HAP-1 (cell line): Measurements from ENCODE around the gene SKIC2.
"Not testable (repeated sequence)": the region's sequence is repeated elsewhere in the genome, so short reads cannot be mapped to it uniquely, and the experiment has no call there.

Experiments used
- DNase-seq, 2 experiments: peaks; one replicate each; pipeline ENCODE4 v3.0.0-alpha.2; 2016 to 2020; ENCODE audit warnings: low spot score in 2 of 2
- H3K27me3 ChIP-seq: fragments of 250-450 bp; sonication (Bioruptor Pico); 2 replicates; pipeline ENCODE4 v1.5.1; 2020; ENCODE audit warnings: low read depth, mild to moderate bottlenecking, moderate library complexity
- H3K36me3 ChIP-seq: fragments of 250-450 bp; sonication (Bioruptor Pico); replicated peaks from 2 replicates; pipeline ENCODE4 v1.5.1; 2020; ENCODE audit warnings: mild to moderate bottlenecking
- H3K4me1 ChIP-seq: fragments of 250-450 bp; sonication (Bioruptor Pico); 2 replicates; pipeline ENCODE4 v1.5.1; 2020; ENCODE audit warnings: mild to moderate bottlenecking
- H3K4me3 ChIP-seq: fragments of 250-450 bp; sonication (Bioruptor Pico); 2 replicates; pipeline ENCODE4 v1.5.1; 2020; ENCODE audit warnings: mild to moderate bottlenecking, moderate library complexity
- H3K9me3 ChIP-seq: fragments of 250-450 bp; sonication (Bioruptor Pico); 2 replicates; pipeline ENCODE4 v1.5.1; 2020; ENCODE audit warnings: mild to moderate bottlenecking, moderate library complexity
- in situ Hi-C: fragments of 300-500 bp; cut with MboI; formaldehyde crosslinking; loops from 3 replicates; pipeline ENCODE4 v1.14.3; 2020; ENCODE audit warnings: low sequenced_read_pairs, inconsistent platforms, mixed read lengths

The SKIC2 gene

GRCh38 chr6:31930962-31931361 lies 28.0 kb upstream of the SKIC2 start:
- H3K27me3 ChIP-seq = peaks cover 8% of the 10 kb centered on the region; the same call in 1 of the 2 replicates
- H3K4me1 ChIP-seq = no peaks in the 10 kb centered on the region
- no peaks in the 10 kb centered on the region for H3K36me3 ChIP-seq
- H3K9me3 ChIP-seq = no peaks in the 10 kb centered on the region
- no peak overlapping the region for H3K4me3 ChIP-seq
- DNase-seq = no peak
- in situ Hi-C loops = no loop called here

GRCh38 chr6:31932137-31932536 lies 26.8 kb upstream of the SKIC2 start:
- in situ Hi-C loops, H3K4me3 ChIP-seq, H3K4me1 ChIP-seq, H3K27me3 ChIP-seq, H3K36me3 ChIP-seq, H3K9me3 ChIP-seq, DNase-seq: not testable (repeated sequence)

- in situ Hi-C loops = no loop called here
- no peaks in the 10 kb centered on the region for H3K4me1 ChIP-seq
- no peaks in the 10 kb centered on the region for H3K36me3 ChIP-seq
- H3K9me3 ChIP-seq = no peaks in the 10 kb centered on the region
- 0 out of 2 replicates have a peak, but pooled peaks cover 5% of the 10 kb centered on the region for H3K27me3 ChIP-seq
- DNase-seq = no peak
- no peak overlapping the region for H3K4me3 ChIP-seq
Observed at GRCh38 chr6:31933537-31933936, 25.4 kb upstream of the SKIC2 start.

GRCh38 chr6:31935021-31935420 lies 24.0 kb upstream of the SKIC2 start:
- Histone ChIP-seq H3K27me3 (0 out of 2 replicates have a peak, but pooled peaks cover 5% of the 10 kb centered on the region), H3K36me3 (no peaks in the 10 kb centered on the region), H3K4me1 (no peaks in the 10 kb centered on the region), H3K9me3 (no peaks in the 10 kb centered on the region), H3K4me3 (no peak overlapping the region)
- no peak for DNase-seq
- in situ Hi-C loops = no loop called here

GRCh38 chr6:31935823-31936222 lies 23.2 kb upstream of the SKIC2 start:
- Histone ChIP-seq H3K9me3 (no peaks in the 10 kb centered on the region), H3K4me1 (no peaks in the 10 kb centered on the region), H3K27me3 (0 out of 2 replicates have a peak, but pooled peaks cover 5% of the 10 kb centered on the region), H3K36me3 (no peaks in the 10 kb centered on the region), H3K4me3 (no peak overlapping the region)
- in situ Hi-C loops = no loop called here
- no peak for DNase-seq

GRCh38 chr6:31940256-31940664 lies 18.7 kb upstream of the SKIC2 start:
- Histone ChIP-seq H3K9me3 (no peaks in the 10 kb centered on the region), H3K36me3 (no peaks in the 10 kb centered on the region), H3K4me3 (no peak overlapping the region), H3K4me1 (no peaks in the 10 kb centered on the region), H3K27me3 (peaks cover 21% of the 10 kb centered on the region)
- no peak for DNase-seq
- in situ Hi-C loops = no loop called here

GRCh38 chr6:31943742-31944141 lies 15.2 kb upstream of the SKIC2 start:
- in situ Hi-C loops = no loop called here
- no peaks in the 10 kb centered on the region for H3K4me1 ChIP-seq
- no peak for DNase-seq
- H3K9me3 ChIP-seq = no peaks in the 10 kb centered on the region
- no peaks in the 10 kb centered on the region for H3K36me3 ChIP-seq
- no peak overlapping the region for H3K4me3 ChIP-seq
- peaks cover 21% of the 10 kb centered on the region for H3K27me3 ChIP-seq

- no peak overlapping the region for H3K4me3 ChIP-seq
- H3K4me1 ChIP-seq = no peaks in the 10 kb centered on the region
- no peaks in the 10 kb centered on the region for H3K9me3 ChIP-seq
- DNase-seq = no peak
- peaks cover 21% of the 10 kb centered on the region for H3K27me3 ChIP-seq
- in situ Hi-C loops = no loop called here
- H3K36me3 ChIP-seq = no peaks in the 10 kb centered on the region
Observed at GRCh38 chr6:31945154-31945506, 13.8 kb upstream of the SKIC2 start.

- in situ Hi-C loops = no loop called here
- Histone ChIP-seq H3K36me3 (no peaks in the 10 kb centered on the region), H3K9me3 (no peaks in the 10 kb centered on the region), H3K4me3 (no peak within 1 kb of the TSS), H3K27me3 (peaks cover 21% of the 10 kb centered on the region), H3K4me1 (no peaks in the 10 kb centered on the region)
- DNase-seq = no peak
Observed at GRCh38 chr6:31945507-31946369, 13.2 kb upstream of the SKIC2 start, which contains the start of gene CFB. Gene CFB (plus strand): TSS chr6:31946095. CDS start chr6:31946222, 127 bp downstream.

- no peak overlapping the region for H3K4me3 ChIP-seq
- in situ Hi-C loops = no loop called here
Observed at GRCh38 chr6:31946370-31946885, 12.5 kb upstream of the SKIC2 start.

GRCh38 chr6:31947070-31947675 lies 11.8 kb upstream of the SKIC2 start:
- no peaks in the 10 kb centered on the region for H3K9me3 ChIP-seq
- no peak overlapping the region for H3K4me3 ChIP-seq
- H3K27me3 ChIP-seq = peaks cover 21% of the 10 kb centered on the region
- no peaks in the 10 kb centered on the region for H3K4me1 ChIP-seq
- peaks cover 11% of the 10 kb centered on the region for H3K36me3 ChIP-seq
- no peak for DNase-seq
- in situ Hi-C loops = no loop called here

More at GRCh38 chr6:31946370-31946885, 12.5 kb upstream of the SKIC2 start:
- no peaks in the 10 kb centered on the region for H3K4me1 ChIP-seq
- H3K27me3 ChIP-seq = peaks cover 21% of the 10 kb centered on the region
- H3K36me3 ChIP-seq = peaks cover 4% of the 10 kb centered on the region
- no peaks in the 10 kb centered on the region for H3K9me3 ChIP-seq
- no peak for DNase-seq

GRCh38 chr6:31947864-31948263 lies 11.1 kb upstream of the SKIC2 start:
- Histone ChIP-seq H3K27me3 (peaks cover 14% of the 10 kb centered on the region), H3K4me1 (no peaks in the 10 kb centered on the region), H3K9me3 (no peaks in the 10 kb centered on the region), H3K4me3 (no peak overlapping the region), H3K36me3 (peaks cover 18% of the 10 kb centered on the region)
- DNase-seq = no peak
- in situ Hi-C loops = no loop called here

- in situ Hi-C loops = no loop called here
- Histone ChIP-seq H3K4me3 (no peak overlapping the region), H3K36me3 (peaks cover 22% of the 10 kb centered on the region), H3K9me3 (no peaks in the 10 kb centered on the region), H3K4me1 (no peaks in the 10 kb centered on the region), H3K27me3 (peaks cover 10% of the 10 kb centered on the region)
- no peak for DNase-seq
Observed at GRCh38 chr6:31948306-31948705, 10.7 kb upstream of the SKIC2 start.

- Histone ChIP-seq H3K9me3 (no peaks in the 10 kb centered on the region), H3K36me3 (peaks cover 28% of the 10 kb centered on the region), H3K4me1 (no peaks in the 10 kb centered on the region), H3K27me3 (peaks cover 4% of the 10 kb centered on the region; the same call in 1 of the 2 replicates), H3K4me3 (no peak overlapping the region)
- in situ Hi-C loops = no loop called here
- no peak for DNase-seq
Observed at GRCh38 chr6:31948753-31949413, 10.1 kb upstream of the SKIC2 start.
